HepG2 (cell line): Measurements from ENCODE around the gene EZH1. TPM values are rescaled to one million over a fixed set of nuclear protein-coding genes. Genes with fewer than 3 reads are reported as not detected.

Experiments
- ARNT ChIP-seq: fragments of 450-650 bp; IDR thresholded peaks from 2 replicates; pipeline ENCODE4 v1.6.1; 2017
- ATF4 ChIP-seq, 2 experiments: fragments of 450-650 bp in 1 of 2; sonication (generic) in 1 of 2; formaldehyde crosslinking; IDR thresholded peaks; 2 replicates each; pipeline versions ENCODE4 v1.5.0 to v1.8.0; 2020 to 2022; ENCODE audit warnings: mild to moderate bottlenecking in 1 of 2, missing genetic modification reagents in 1 of 2
- ATF6 ChIP-seq: sonication (generic); formaldehyde crosslinking; conservative IDR thresholded peaks from 2 replicates; pipeline ENCODE4 v1.4.0; 2020; ENCODE audit warnings: missing genetic modification reagents
- BCL3 ChIP-seq: sonication (generic); formaldehyde crosslinking; IDR thresholded peaks from 2 replicates; pipeline ENCODE4 v1.5.1; 2020; ENCODE audit warnings: mild to moderate bottlenecking, missing genetic modification reagents, moderate library complexity
- DPF2 ChIP-seq: sonication (generic); formaldehyde crosslinking; IDR thresholded peaks from 2 replicates; pipeline ENCODE4 v1.4.0; 2020; ENCODE audit warnings: mild to moderate bottlenecking, low read depth, missing genetic modification reagents, borderline replicate concordance
- FOXJ3 ChIP-seq: sonication (generic); formaldehyde crosslinking; IDR thresholded peaks from 2 replicates; pipeline ENCODE4 v1.4.0; 2020; ENCODE audit warnings: missing genetic modification reagents, mild to moderate bottlenecking, borderline replicate concordance
- HBP1 ChIP-seq: IDR thresholded peaks from 2 replicates; pipeline ENCODE4 v1.6.1; 2016; ENCODE audit warnings: low read depth, control low read depth
- KLF13 ChIP-seq: sonication (generic); formaldehyde crosslinking; IDR thresholded peaks from 2 replicates; pipeline ENCODE4 v1.4.0; 2020; ENCODE audit warnings: mild to moderate bottlenecking, missing genetic modification reagents
- KLF15 ChIP-seq: sonication (generic); formaldehyde crosslinking; IDR thresholded peaks from 2 replicates; pipeline ENCODE4 v1.8.1; 2023; ENCODE audit warnings: borderline replicate concordance, mild to moderate bottlenecking, inconsistent platforms, missing genetic modification reagents, mixed read lengths
- KMT2A ChIP-seq: sonication (generic); formaldehyde crosslinking; IDR thresholded peaks from 2 replicates; pipeline ENCODE4 v1.4.0; 2020; ENCODE audit warnings: missing genetic modification reagents
- MBNL3 ChIP-seq: fragments of 250-450 bp; sonication (Bioruptor Pico); conservative IDR thresholded peaks from 2 replicates; pipeline ENCODE4 v1.8.0; 2022; ENCODE audit warnings: mild to moderate bottlenecking, inconsistent platforms
- MED1 ChIP-seq: sonication (generic); formaldehyde crosslinking; IDR thresholded peaks from 2 replicates; pipeline ENCODE4 v1.4.0; 2020; ENCODE audit warnings: missing genetic modification reagents
- MEIS2 ChIP-seq: sonication (generic); formaldehyde crosslinking; IDR thresholded peaks from 2 replicates; pipeline ENCODE4 v1.9.0; 2021; ENCODE audit warnings: mild to moderate bottlenecking, missing genetic modification reagents
- PAXIP1 ChIP-seq: sonication (generic); formaldehyde crosslinking; conservative IDR thresholded peaks from 2 replicates; pipeline ENCODE4 v1.4.0; 2020; ENCODE audit warnings: mild to moderate bottlenecking, missing genetic modification reagents, moderate library complexity
- SAP130 ChIP-seq: IDR thresholded peaks from 2 replicates; pipeline ENCODE4 v1.6.1; 2016; ENCODE audit warnings: low read depth
- ZBTB33 ChIP-seq: sonication (generic); formaldehyde crosslinking; IDR thresholded peaks from 2 replicates; pipeline ENCODE4 v1.4.0; 2020; ENCODE audit warnings: missing genetic modification reagents
- ZFYVE20 ChIP-seq: sonication (generic); formaldehyde crosslinking; IDR thresholded peaks from 2 replicates; pipeline ENCODE4 v1.8.0; 2023; ENCODE audit warnings: low read depth, mild to moderate bottlenecking, moderate library complexity, missing genetic modification reagents, borderline replicate concordance
- ZNF530 ChIP-seq: sonication (generic); formaldehyde crosslinking; IDR thresholded peaks from 2 replicates; pipeline ENCODE4 v1.5.0; 2020; ENCODE audit warnings: low read depth, mild to moderate bottlenecking, missing genetic modification reagents
- polyA plus RNA-seq, 8 experiments: library from polyadenylated mRNA; depleted of rRNA in 3 of 8; stranded (reverse) in 7 of 8; unstranded in 1 of 8; fragments of >200 nt; fragmentation: Illumina TruSeq in 4 of 8; extraction: Trizol in 4 of 8; gene quantifications; 2 replicates each; pipeline versions ENCODE4 v1.2.1 to v1.2.3, GENCODE V29; 2011 to 2016; ENCODE audit warnings: low read depth in 4 of 8, missing spikeins in 1 of 8, mixed read lengths in 1 of 8; ENCODE audit not compliant: insufficient read depth in 1 of 8
- total RNA-seq, 5 experiments: library from RNA; depleted of rRNA; stranded (reverse); fragments of >200 nt; fragmentation: Illumina TruSeq; extraction: Trizol; gene quantifications; 2 replicates each; pipeline ENCODE4 v1.2.3, GENCODE V29; 2016; ENCODE audit warnings: low read depth in 1 of 5

Gene EZH1
- total and polyA plus RNA-seq, 2 of the 13 experiments (the other 11 are each of a cell fraction or from before 2014, with no cell fraction given) = 11.6 to 24.0 TPM

- TF ChIP-seq PAXIP1 (CRISPR knock-in tag) = no peak
- no peak for TF ChIP-seq MBNL3 (CRISPR knock-in tag)
- TF ChIP-seq SAP130 (CRISPR knock-in tag) = peak; percentile 75
- TF ChIP-seq ZNF530 (CRISPR knock-in tag) = no peak
- no peak for TF ChIP-seq ZBTB33 (CRISPR knock-in tag)
- no peak for TF ChIP-seq FOXJ3 (CRISPR knock-in tag)
- TF ChIP-seq ARNT = no peak
- no peak; the same call in 1 of the 2 replicates for TF ChIP-seq KMT2A (CRISPR knock-in tag)
- TF ChIP-seq ZFYVE20 = no peak
- TF ChIP-seq ATF4 (CRISPR knock-in tag; IDR thresholded peaks at IDR 0.05) = peak in 1 of 2 experiments; percentile 14; a peak in 1 of 4 replicates
- TF ChIP-seq HBP1 = no peak; the same call in 1 of the 2 replicates
- 0 out of 2 replicates have a peak, but pooled peaks have one; percentile 6 for TF ChIP-seq KLF13 (CRISPR knock-in tag)
- TF ChIP-seq KLF15 = peak; percentile 39; the same call in 1 of the 2 replicates
- TF ChIP-seq MED1 = peak; percentile 19; the same call in 1 of the 2 replicates
- 0 out of 2 replicates have a peak, but pooled peaks have one; percentile 14 for TF ChIP-seq ATF6 (CRISPR knock-in tag)
- TF ChIP-seq BCL3 (CRISPR knock-in tag) = 0 out of 2 replicates have a peak, but pooled peaks have one; percentile 60
- TF ChIP-seq DPF2 (CRISPR knock-in tag) = no peak
- 0 out of 2 replicates have a peak, but pooled peaks have one; percentile 10 for TF ChIP-seq MEIS2
These were observed 496 bp downstream of the EZH1 start (continued) for GRCh38 chr17:42744283-42744805.
